ENCODE results near the gene STIM1. TPM values are rescaled to one million over a fixed set of nuclear protein-coding genes. Genes with fewer than 3 reads are reported as not detected.

The STIM1 gene
- polyA plus RNA-seq, 2 donors, result 29.5 to 42.7 TPM

DNA sequence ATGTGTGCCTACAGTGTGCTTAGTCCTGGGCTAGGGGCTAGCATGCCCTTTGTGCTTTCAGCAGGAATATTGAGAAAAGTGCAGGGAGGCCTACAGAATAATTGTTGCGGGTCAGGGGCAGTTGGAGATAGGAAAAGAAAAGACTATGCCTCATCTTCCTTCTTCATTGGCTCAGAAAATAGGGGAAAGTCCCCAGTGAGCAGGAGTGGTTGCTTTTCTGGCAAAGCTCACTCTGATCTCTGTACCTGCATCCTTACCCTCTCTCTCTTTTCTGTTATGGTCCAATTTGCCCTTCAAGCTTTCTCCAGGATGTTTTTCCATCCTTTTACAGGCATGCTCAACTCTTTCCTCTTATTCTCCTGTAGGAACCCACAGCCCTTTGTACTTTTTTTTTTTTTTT lies 209.6 kb downstream of the STIM1 start:
- WGBS, 2 donors, result 71 to 81% methylated on average over 1 of the region's 1 CpG
- Histone ChIP-seq H3K9me3 (ENCODE audit: control insufficient read depth in 2 of 2, insufficient read depth in 1 of 2, low read depth in 1 of 2, low read length in 1 of 2) (no peaks in the 10 kb centered on the region), H3K4me1 (ENCODE audit: control insufficient read depth in 2 of 2, insufficient read depth in 2 of 2, low read length in 1 of 2) (peaks cover 2 to 5% of the 10 kb centered on the region in 2 donors), H3K36me3 (ENCODE audit: control insufficient read depth in 2 of 2, insufficient read depth in 2 of 2, low read length in 1 of 2) (peaks cover 0 to 6% of the 10 kb centered on the region in 2 donors), H3K4me3 (ENCODE audit: low read depth in 1 of 2, low read length in 2 of 2) (no peak overlapping the region), H3K27me3 (ENCODE audit: control insufficient read depth in 1 of 2, insufficient read depth in 2 of 2, low read length in 2 of 2) (no peaks in the 10 kb centered on the region), H3K27ac (ENCODE audit: low read depth in 2 of 2, low read length in 1 of 2) (no peak overlapping the region)

DNA sequence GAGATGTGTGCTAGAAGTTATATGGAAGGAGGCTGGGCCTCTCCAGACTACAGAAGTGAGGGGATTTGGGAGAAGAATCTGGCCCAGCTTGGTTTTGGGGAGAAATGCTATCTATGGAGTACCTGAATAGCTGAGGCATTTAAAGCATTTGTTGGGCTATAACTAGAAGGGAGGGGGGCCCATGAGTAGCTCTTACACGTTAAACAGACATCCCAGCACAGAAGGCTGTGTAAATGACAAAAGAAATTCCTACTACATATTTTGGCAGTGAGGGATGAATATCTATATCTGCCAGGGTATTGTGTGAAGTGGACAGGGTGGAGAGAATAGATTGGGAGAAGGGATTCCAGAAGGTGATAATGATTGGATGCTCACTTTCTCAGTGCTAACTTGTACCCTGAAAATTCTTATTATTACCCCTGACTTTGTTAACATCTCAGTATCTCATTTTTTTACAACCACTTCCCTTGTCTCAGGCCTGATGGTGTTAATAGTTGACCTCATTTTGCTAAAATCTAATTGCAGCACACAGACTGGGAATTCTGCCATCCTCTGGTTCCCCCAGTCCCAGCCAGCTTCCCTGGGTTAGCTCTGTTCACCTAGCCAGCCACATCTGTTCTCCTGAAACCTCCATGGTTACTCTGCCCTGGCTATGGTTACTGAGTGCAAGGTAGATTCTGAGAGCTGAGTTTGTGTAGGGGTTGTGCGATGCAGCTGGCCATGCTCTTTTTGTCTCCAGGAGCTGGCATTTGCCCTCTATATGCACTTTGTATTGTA lies 210.3 kb downstream of the STIM1 start:
- Histone ChIP-seq H3K4me1 (ENCODE audit: control insufficient read depth in 2 of 2, insufficient read depth in 2 of 2, low read length in 1 of 2) (peaks cover 2 to 5% of the 10 kb centered on the region in 2 donors), H3K36me3 (ENCODE audit: control insufficient read depth in 2 of 2, insufficient read depth in 2 of 2, low read length in 1 of 2) (peaks cover 1 to 8% of the 10 kb centered on the region in 2 donors), H3K9me3 (ENCODE audit: control insufficient read depth in 2 of 2, insufficient read depth in 1 of 2, low read depth in 1 of 2, low read length in 1 of 2) (no peaks in the 10 kb centered on the region), H3K27ac (ENCODE audit: low read depth in 2 of 2, low read length in 1 of 2) (no peak overlapping the region), H3K4me3 (ENCODE audit: low read depth in 1 of 2, low read length in 2 of 2) (no peak overlapping the region), H3K27me3 (ENCODE audit: control insufficient read depth in 1 of 2, insufficient read depth in 2 of 2, low read length in 2 of 2) (no peaks in the 10 kb centered on the region)
- 69 to 81% methylated on average over 2 of the region's 2 CpGs for WGBS, 2 donors

DNA sequence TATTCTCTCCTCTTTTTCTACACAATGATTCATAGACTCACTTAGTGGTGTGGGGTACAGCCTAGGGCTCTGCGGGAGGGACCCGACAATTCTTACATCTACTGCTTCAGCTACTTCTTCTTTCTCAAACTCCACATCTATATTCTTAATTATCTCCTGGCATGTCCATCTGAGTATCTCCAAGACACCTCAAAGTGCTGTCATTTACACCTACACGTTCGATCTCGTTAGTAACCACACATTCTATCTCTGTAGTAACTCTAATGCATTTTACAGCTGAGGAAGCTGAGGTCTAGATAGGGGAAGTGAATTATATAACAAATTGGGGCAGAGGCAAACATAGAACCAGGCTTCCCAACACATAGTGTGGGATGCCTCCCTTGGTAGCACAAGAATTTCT lies 211.4 kb downstream of the STIM1 start:
- 67 to 73% methylated on average over 5 of the region's 5 CpGs for WGBS, 2 donors
- H3K36me3 ChIP-seq (ENCODE audit: control insufficient read depth in 2 of 2, insufficient read depth in 2 of 2, low read length in 1 of 2), result peaks cover 3 to 7% of the 10 kb centered on the region in 2 donors
- no peaks in the 10 kb centered on the region for H3K9me3 ChIP-seq (ENCODE audit: control insufficient read depth in 2 of 2, insufficient read depth in 1 of 2, low read depth in 1 of 2, low read length in 1 of 2)
- no peak overlapping the region for H3K27ac ChIP-seq (ENCODE audit: low read depth in 2 of 2, low read length in 1 of 2)
- peaks cover 2 to 5% of the 10 kb centered on the region in 2 donors for H3K4me1 ChIP-seq (ENCODE audit: control insufficient read depth in 2 of 2, insufficient read depth in 2 of 2, low read length in 1 of 2)
- no peak overlapping the region for H3K4me3 ChIP-seq (ENCODE audit: low read depth in 1 of 2, low read length in 2 of 2)
- no peaks in the 10 kb centered on the region for H3K27me3 ChIP-seq (ENCODE audit: control insufficient read depth in 1 of 2, insufficient read depth in 2 of 2, low read length in 2 of 2)

DNA sequence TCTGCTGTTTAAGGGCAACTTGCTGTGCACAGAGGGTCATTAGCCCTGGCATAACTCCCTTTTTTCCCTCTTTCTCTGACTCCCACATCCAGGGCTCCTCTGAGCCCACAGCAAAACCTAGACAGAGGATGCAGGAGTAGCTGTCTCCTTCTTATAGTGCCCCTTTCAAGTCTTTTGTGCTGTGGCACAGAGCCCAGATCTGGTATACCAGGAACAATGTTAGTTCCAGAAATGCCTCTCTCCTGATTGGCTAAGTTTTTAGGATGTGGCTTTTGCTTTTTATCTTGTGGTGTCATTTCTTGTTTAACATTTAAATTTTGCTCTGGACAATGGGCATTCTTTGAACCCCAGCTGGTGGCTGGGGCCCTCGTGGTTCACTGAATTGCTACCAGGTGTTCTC lies 213.5 kb downstream of the STIM1 start:
- Histone ChIP-seq H3K27ac (ENCODE audit: low read depth in 2 of 2, low read length in 1 of 2) (no peak overlapping the region), H3K36me3 (ENCODE audit: control insufficient read depth in 2 of 2, insufficient read depth in 2 of 2, low read length in 1 of 2) (peaks cover 3 to 7% of the 10 kb centered on the region in 2 donors), H3K27me3 (ENCODE audit: control insufficient read depth in 1 of 2, insufficient read depth in 2 of 2, low read length in 2 of 2) (no peaks in the 10 kb centered on the region), H3K4me1 (ENCODE audit: control insufficient read depth in 2 of 2, insufficient read depth in 2 of 2, low read length in 1 of 2) (peaks cover 2 to 5% of the 10 kb centered on the region in 2 donors), H3K4me3 (ENCODE audit: low read depth in 1 of 2, low read length in 2 of 2) (no peak overlapping the region), H3K9me3 (ENCODE audit: control insufficient read depth in 2 of 2, insufficient read depth in 1 of 2, low read depth in 1 of 2, low read length in 1 of 2) (no peaks in the 10 kb centered on the region)
- 70 to 77% methylated on average over 1 of the region's 1 CpG for WGBS, 2 donors

DNA sequence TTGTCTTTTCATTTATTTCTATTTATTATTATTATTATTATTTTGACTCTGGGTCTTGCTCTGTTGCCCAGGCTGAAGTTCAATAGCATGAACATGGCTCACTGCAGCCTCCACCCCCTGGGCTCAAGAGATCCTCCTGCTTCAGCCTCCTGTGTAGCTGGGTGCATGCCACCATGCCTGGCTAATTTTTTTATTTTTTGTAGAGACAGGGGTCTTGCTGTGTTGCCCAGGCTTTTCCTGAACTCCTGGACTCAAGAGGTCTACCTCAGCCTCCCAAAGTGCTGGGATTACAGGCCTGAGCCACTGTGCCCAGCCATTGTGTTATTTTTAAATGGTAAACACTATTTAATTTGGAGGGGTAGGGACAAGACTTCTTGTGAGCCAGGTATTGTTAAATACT lies 215.9 kb downstream of the STIM1 start:
- Histone ChIP-seq H3K9me3 (ENCODE audit: control insufficient read depth in 2 of 2, insufficient read depth in 1 of 2, low read depth in 1 of 2, low read length in 1 of 2) (no peaks in the 10 kb centered on the region), H3K36me3 (ENCODE audit: control insufficient read depth in 2 of 2, insufficient read depth in 2 of 2, low read length in 1 of 2) (peaks cover 4 to 10% of the 10 kb centered on the region in 2 donors), H3K4me3 (ENCODE audit: low read depth in 1 of 2, low read length in 2 of 2) (no peak overlapping the region), H3K27me3 (ENCODE audit: control insufficient read depth in 1 of 2, insufficient read depth in 2 of 2, low read length in 2 of 2) (no peaks in the 10 kb centered on the region), H3K4me1 (ENCODE audit: control insufficient read depth in 2 of 2, insufficient read depth in 2 of 2, low read length in 1 of 2) (peaks cover 0 to 2% of the 10 kb centered on the region in 2 donors), H3K27ac (ENCODE audit: low read depth in 2 of 2, low read length in 1 of 2) (no peak overlapping the region)

DNA sequence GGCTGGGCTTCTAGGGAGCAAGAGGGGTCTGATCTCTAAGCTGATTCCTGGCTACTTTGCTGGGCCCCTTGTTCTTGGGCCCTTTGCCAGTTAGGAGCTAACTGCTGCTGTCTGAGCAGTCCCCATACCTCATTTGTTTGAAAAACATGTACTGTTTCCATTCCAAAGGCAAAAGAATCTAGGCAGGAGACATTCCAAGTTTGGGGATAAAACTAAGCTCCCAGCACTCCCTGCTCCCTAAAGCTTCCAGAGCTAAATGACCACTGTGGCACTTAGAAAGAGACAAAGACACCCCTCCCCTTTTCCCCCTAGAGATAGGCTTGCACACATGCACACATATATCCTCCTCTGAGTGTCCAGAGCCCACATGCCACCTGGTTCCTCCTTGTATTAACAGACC lies 216.4 kb downstream of the STIM1 start:
- Histone ChIP-seq H3K27ac (ENCODE audit: low read depth in 2 of 2, low read length in 1 of 2) (peak overlapping the region; percentile 8 to 30), H3K4me1 (ENCODE audit: control insufficient read depth in 2 of 2, insufficient read depth in 2 of 2, low read length in 1 of 2) (peaks cover 0 to 2% of the 10 kb centered on the region in 2 donors), H3K36me3 (ENCODE audit: control insufficient read depth in 2 of 2, insufficient read depth in 2 of 2, low read length in 1 of 2) (peaks cover 4 to 10% of the 10 kb centered on the region in 2 donors), H3K4me3 (ENCODE audit: low read depth in 1 of 2, low read length in 2 of 2) (no peak overlapping the region), H3K27me3 (ENCODE audit: control insufficient read depth in 1 of 2, insufficient read depth in 2 of 2, low read length in 2 of 2) (no peaks in the 10 kb centered on the region), H3K9me3 (ENCODE audit: control insufficient read depth in 2 of 2, insufficient read depth in 1 of 2, low read depth in 1 of 2, low read length in 1 of 2) (no peaks in the 10 kb centered on the region)

DNA sequence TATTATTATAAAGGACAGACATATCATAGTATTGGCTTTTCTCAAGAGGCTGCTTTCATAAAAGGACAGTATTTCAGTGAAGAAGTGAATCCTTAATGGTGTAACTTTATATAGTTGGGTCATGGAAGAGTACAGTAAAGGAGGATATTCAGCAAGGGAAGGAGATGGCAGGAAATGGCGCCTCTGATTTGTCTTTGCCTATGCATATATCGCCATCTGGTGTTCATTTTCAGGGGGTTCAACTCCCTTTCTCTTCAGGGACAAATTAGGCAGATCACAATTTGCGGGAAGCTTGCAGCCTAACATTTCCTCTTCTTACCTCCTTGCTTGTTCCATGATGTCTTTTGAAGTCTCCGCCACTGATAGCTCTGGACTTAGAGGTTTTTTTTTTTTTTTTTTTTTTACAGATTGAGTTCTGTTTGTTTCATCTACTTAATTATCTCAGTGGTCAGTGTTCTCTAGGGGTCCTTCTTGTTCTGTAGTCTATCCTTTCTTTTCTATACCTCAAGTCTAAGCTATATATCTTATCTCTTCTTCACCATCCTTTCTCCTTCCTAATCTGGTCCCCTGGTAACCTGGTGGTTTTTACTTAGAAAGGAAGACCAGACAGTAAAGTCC lies 217.3 kb downstream of the STIM1 start:
- 7 to 8% methylated on average over 4 of the region's 4 CpGs for WGBS, 2 donors
- Histone ChIP-seq H3K4me1 (ENCODE audit: control insufficient read depth in 2 of 2, insufficient read depth in 2 of 2, low read length in 1 of 2) (peaks cover 0 to 2% of the 10 kb centered on the region in 2 donors), H3K27ac (ENCODE audit: low read depth in 2 of 2, low read length in 1 of 2) (no peak overlapping the region), H3K4me3 (ENCODE audit: low read depth in 1 of 2, low read length in 2 of 2) (no peak overlapping the region), H3K9me3 (ENCODE audit: control insufficient read depth in 2 of 2, insufficient read depth in 1 of 2, low read depth in 1 of 2, low read length in 1 of 2) (no peaks in the 10 kb centered on the region), H3K27me3 (ENCODE audit: control insufficient read depth in 1 of 2, insufficient read depth in 2 of 2, low read length in 2 of 2) (no peaks in the 10 kb centered on the region), H3K36me3 (ENCODE audit: control insufficient read depth in 2 of 2, insufficient read depth in 2 of 2, low read length in 1 of 2) (peaks cover 4 to 10% of the 10 kb centered on the region in 2 donors)

DNA sequence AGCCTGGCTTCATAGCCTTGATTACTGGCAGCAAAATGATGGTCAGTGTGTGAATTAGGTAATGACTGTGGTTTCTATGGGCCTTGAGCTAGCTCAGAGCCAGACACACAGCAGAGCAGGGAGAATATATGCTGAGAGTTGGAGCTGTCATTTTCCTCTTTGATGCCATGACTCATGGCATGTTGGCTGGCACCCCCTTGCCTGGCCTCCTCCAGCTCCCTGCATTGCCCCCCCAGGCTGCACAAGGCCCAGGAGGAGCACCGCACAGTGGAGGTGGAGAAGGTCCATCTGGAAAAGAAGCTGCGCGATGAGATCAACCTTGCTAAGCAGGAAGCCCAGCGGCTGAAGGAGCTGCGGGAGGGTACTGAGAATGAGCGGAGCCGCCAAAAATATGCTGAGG lies 218.8 kb downstream of the STIM1 start:
- H3K36me3 ChIP-seq (ENCODE audit: control insufficient read depth in 2 of 2, insufficient read depth in 2 of 2, low read length in 1 of 2), result peaks cover 4 to 10% of the 10 kb centered on the region in 2 donors
- no peaks in the 10 kb centered on the region for H3K9me3 ChIP-seq (ENCODE audit: control insufficient read depth in 2 of 2, insufficient read depth in 1 of 2, low read depth in 1 of 2, low read length in 1 of 2)
- H3K27ac ChIP-seq (ENCODE audit: low read depth in 2 of 2, low read length in 1 of 2), result no peak overlapping the region
- H3K27me3 ChIP-seq (ENCODE audit: control insufficient read depth in 1 of 2, insufficient read depth in 2 of 2, low read length in 2 of 2), result no peaks in the 10 kb centered on the region
- H3K4me1 ChIP-seq (ENCODE audit: control insufficient read depth in 2 of 2, insufficient read depth in 2 of 2, low read length in 1 of 2), result no peaks in the 10 kb centered on the region
- WGBS, 2 donors, result 90 to 97% methylated on average over 7 of the region's 7 CpGs
- H3K4me3 ChIP-seq (ENCODE audit: low read depth in 1 of 2, low read length in 2 of 2), result no peak overlapping the region

DNA sequence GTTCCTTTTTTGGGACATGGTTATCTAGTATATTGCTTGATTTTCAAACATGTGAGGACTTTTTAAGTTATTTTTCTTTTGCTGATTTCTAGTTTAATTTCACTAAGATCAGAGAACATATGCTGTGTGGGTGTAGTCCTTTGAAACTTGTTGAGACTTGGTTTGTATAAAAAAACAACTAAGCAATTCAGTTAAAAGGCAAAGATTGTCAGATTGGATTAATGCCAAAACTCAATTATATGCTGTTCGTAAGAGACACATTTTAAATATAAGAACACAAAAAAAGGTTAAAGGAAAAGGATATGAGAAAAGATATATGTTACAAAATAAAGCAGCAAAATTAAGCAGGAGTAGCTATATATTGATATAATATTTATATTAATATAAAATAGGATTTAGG lies 221.3 kb downstream of the STIM1 start:
- no peaks in the 10 kb centered on the region for H3K27me3 ChIP-seq (ENCODE audit: control insufficient read depth in 1 of 2, insufficient read depth in 2 of 2, low read length in 2 of 2)
- 45 to 51% methylated on average over 1 of the region's 1 CpG for WGBS, 2 donors

DNA sequence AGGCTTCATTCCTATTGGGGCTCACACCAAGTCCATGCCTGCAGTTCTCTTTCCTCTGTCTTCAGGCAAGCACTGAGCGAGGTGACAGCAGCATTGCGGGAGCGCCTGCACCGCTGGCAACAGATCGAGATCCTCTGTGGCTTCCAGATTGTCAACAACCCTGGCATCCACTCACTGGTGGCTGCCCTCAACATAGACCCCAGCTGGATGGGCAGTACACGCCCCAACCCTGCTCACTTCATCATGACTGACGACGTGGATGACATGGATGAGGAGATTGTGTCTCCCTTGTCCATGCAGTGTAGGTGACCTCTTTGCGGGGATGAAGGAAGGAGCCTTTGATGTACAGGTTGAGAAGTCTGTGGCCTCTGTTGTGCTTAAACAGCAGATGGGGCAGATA lies 227.7 kb downstream of the STIM1 start:
- 80 to 83% methylated on average over 9 of the region's 9 CpGs for WGBS, 2 donors
- Histone ChIP-seq H3K36me3 (ENCODE audit: control insufficient read depth in 2 of 2, insufficient read depth in 2 of 2, low read length in 1 of 2) (peaks cover 24 to 39% of the 10 kb centered on the region in 2 donors), H3K27ac (ENCODE audit: low read depth in 2 of 2, low read length in 1 of 2) (no peak overlapping the region), H3K4me1 (ENCODE audit: control insufficient read depth in 2 of 2, insufficient read depth in 2 of 2, low read length in 1 of 2) (no peaks in the 10 kb centered on the region), H3K27me3 (ENCODE audit: control insufficient read depth in 1 of 2, insufficient read depth in 2 of 2, low read length in 2 of 2) (no peaks in the 10 kb centered on the region), H3K4me3 (ENCODE audit: low read depth in 1 of 2, low read length in 2 of 2) (no peak overlapping the region), H3K9me3 (ENCODE audit: control insufficient read depth in 2 of 2, insufficient read depth in 1 of 2, low read depth in 1 of 2, low read length in 1 of 2) (no peaks in the 10 kb centered on the region)

More for the DNA sequence above, 221.3 kb downstream of the STIM1 start:
- Histone ChIP-seq H3K4me3 (ENCODE audit: low read depth in 1 of 2, low read length in 2 of 2) (no peak overlapping the region), H3K9me3 (ENCODE audit: control insufficient read depth in 2 of 2, insufficient read depth in 1 of 2, low read depth in 1 of 2, low read length in 1 of 2) (no peaks in the 10 kb centered on the region), H3K4me1 (ENCODE audit: control insufficient read depth in 2 of 2, insufficient read depth in 2 of 2, low read length in 1 of 2) (no peaks in the 10 kb centered on the region), H3K27ac (ENCODE audit: low read depth in 2 of 2, low read length in 1 of 2) (no peak overlapping the region), H3K36me3 (ENCODE audit: control insufficient read depth in 2 of 2, insufficient read depth in 2 of 2, low read length in 1 of 2) (peaks cover 4 to 10% of the 10 kb centered on the region in 2 donors)
